ENCODE measurements around the gene DNAH11. TPM values are rescaled to one million over a fixed set of nuclear protein-coding genes. Genes with fewer than 3 reads are reported as not detected.

DNAH11 gene
- total and polyA plus RNA-seq, 2 of the 8 experiments (the other 6 are each of a cell fraction or from before 2014, with no cell fraction given), result 1.8 to 4.9 TPM

- Histone ChIP-seq H2BK5ac (ENCODE audit: low read depth, low read length) (no peak overlapping the region), H3K4me2 (ENCODE audit: insufficient read depth in 1 of 2, low read depth in 2 of 2, low read length in 2 of 2) (no peak overlapping the region), H3K56ac (replicated peaks; ENCODE audit: insufficient read length, low read depth, low read length) (no peak overlapping the region), H3K4ac (replicated peaks; ENCODE audit: insufficient read length, low read depth, low read length) (no peak overlapping the region), H2BK120ac (replicated peaks; ENCODE audit: low read depth, low read length) (no peak overlapping the region), H2AFZ (ENCODE audit: low read length) (no peak overlapping the region), H3K4me3 (ENCODE audit: extremely low read depth in 1 of 4, insufficient read depth in 2 of 4, low read depth in 3 of 4, low read length in 4 of 4) (no peak overlapping the region), H3K9ac (replicated peaks in 1 of 4; ENCODE audit: extremely low read depth in 1 of 4, low read depth in 3 of 4, low read length in 3 of 4) (no peak overlapping the region), H4K20me1 (replicated peaks in 1 of 2; ENCODE audit: control insufficient read depth in 1 of 2, insufficient read depth in 2 of 2, low read length in 2 of 2) (peaks cover 5 to 6% of the 10 kb centered on the region in 2 experiments), H3K79me2 (ENCODE audit: control insufficient read depth in 1 of 2, insufficient read depth in 2 of 2, low read length in 2 of 2) (peaks cover 9 to 99% of the 10 kb centered on the region in 2 experiments), H3K27ac (ENCODE audit: low read depth, low read length) (no peak overlapping the region), H4K91ac (replicated peaks; ENCODE audit: insufficient read length, low read length) (no peak overlapping the region), H3K23ac (ENCODE audit: insufficient read length) (no peak overlapping the region), H2BK15ac (ENCODE audit: low read length) (no peak overlapping the region), H2BK20ac (ENCODE audit: low read length) (no peak overlapping the region), H4K8ac (ENCODE audit: extremely low read depth, insufficient read depth, low read length) (no peak overlapping the region), H3K36me3 (ENCODE audit: control insufficient read depth in 2 of 4, insufficient read depth in 4 of 4, low read length in 3 of 4) (peaks cover 0 to 6% (median 3%) of the 10 kb centered on the region in 4 experiments; a peak in 5 of 8 replicates), H2BK12ac (ENCODE audit: low read depth, low read length) (no peak overlapping the region), H3K18ac (ENCODE audit: extremely low read depth, low read length) (no peak overlapping the region), H3K79me1 (ENCODE audit: low read depth, low read length) (peaks cover 10% of the 10 kb centered on the region; the same call in 1 of the 2 replicates), H3K9me3 (ENCODE audit: insufficient read depth in 2 of 2, low read depth in 1 of 2, low read length in 1 of 2) (no peaks in the 10 kb centered on the region), H3K14ac (ENCODE audit: insufficient read length) (no peak overlapping the region), H2AK5ac (ENCODE audit: low read depth, low read length) (no peak overlapping the region), H3K4me1 (replicated peaks in 1 of 4; ENCODE audit: control insufficient read depth in 3 of 4, insufficient read depth in 4 of 4, low read length in 3 of 4) (peaks cover 4 to 13% (median 13%) of the 10 kb centered on the region in 4 experiments; a peak in 5 of 7 replicates), H3K23me2 (ENCODE audit: low read depth, low read length) (no peaks in the 10 kb centered on the region), H4K5ac (ENCODE audit: insufficient read length, low read depth, low read length) (no peak overlapping the region), H3K27me3 (replicated peaks in 1 of 4; ENCODE audit: control insufficient read depth in 3 of 4, extremely low read depth in 1 of 4, insufficient read depth in 3 of 4, low read length in 3 of 4) (no peaks in the 10 kb centered on the region)
- FAIRE-seq (no peak), DNase-seq (ENCODE audit: low read depth in 1 of 2, low spot score in 2 of 2) (no peak)
- POLR2A ChIA-PET (ENCODE audit: partially characterized antibody), result interaction anchor here (1.6 kb wide), 1 partner anchor 20 kb away, joined by 5 read pairs; no protein-coding TSS in a partner anchor
- WGBS, 2 experiments (ENCODE audit: extremely low coverage in 1 of 2, insufficient coverage in 1 of 2, insufficient read length in 1 of 2, insufficient replicate concordance in 2 of 2, low coverage in 1 of 2, low lambda C conversion rate in 2 of 2, missing lambda C conversion rate in 1 of 2), result 59% methylated on average over 3 of the region's 3 CpGs; no CpG with 5 or more reads in 1 of the 2 experiments
- TF ChIP-seq USF2 (IDR thresholded peaks at IDR 0.05; ENCODE audit: low read length), result no peak
- no peak for TF ChIP-seq BACH1 (IDR thresholded peaks at IDR 0.05; ENCODE audit: low read length)
- TF ChIP-seq GABPA (IDR thresholded peaks at IDR 0.05; ENCODE audit: borderline replicate concordance, insufficient read depth, low read length), result no peak
- TF ChIP-seq ATF3 (IDR thresholded peaks at IDR 0.05; ENCODE audit: insufficient read depth, low read depth, low read length), result no peak
- no peak for TF ChIP-seq CBX5 (IDR thresholded peaks at IDR 0.05; ENCODE audit: low read depth, low read length)
- no peak for TF ChIP-seq KDM4A (IDR thresholded peaks at IDR 0.05; ENCODE audit: low read depth, low read length, severe bottlenecking)
- CTCF ChIA-PET (ENCODE audit: partially characterized antibody), result interaction anchor here (0.6 to 1.0 kb wide), 3 partner anchors 9 to 82 kb away, joined by 3 to 4 read pairs (median 3); no protein-coding TSS in a partner anchor
Measured at GRCh38 chr7:21920936-21921335, 378.1 kb downstream of the DNAH11 start.
